Duodenal mucosa (tissue), 2 donors: ENCODE data around the gene INF2.

Experiments
- H3K27ac ChIP-seq: one replicate; pipeline ENCODE4 v1.7.0; 2013; ENCODE audit warnings: low read depth, low read length
- H3K27me3 ChIP-seq, 2 donors: one replicate each; pipeline ENCODE4 v1.7.0; 2013; ENCODE audit warnings: low read length in 2 of 2, control low read depth in 1 of 2; ENCODE audit not compliant: insufficient read depth in 2 of 2, control insufficient read depth in 1 of 2
- H3K36me3 ChIP-seq, 2 donors: one replicate each; pipeline ENCODE4 v1.7.0; 2013; ENCODE audit warnings: low read length in 2 of 2, control low read depth in 1 of 2; ENCODE audit not compliant: insufficient read depth in 2 of 2, control insufficient read depth in 1 of 2
- H3K4me1 ChIP-seq, 2 donors: one replicate each; pipeline ENCODE4 v1.7.0; 2013; ENCODE audit warnings: low read length in 2 of 2, control low read depth in 1 of 2; ENCODE audit not compliant: insufficient read depth in 2 of 2, control insufficient read depth in 1 of 2
- H3K4me3 ChIP-seq, 2 donors: one replicate each; pipeline ENCODE4 v1.7.0; 2013; ENCODE audit warnings: low read length in 2 of 2, low read depth in 1 of 2
- H3K9ac ChIP-seq, 2 donors: one replicate each; pipeline ENCODE4 v1.7.0; 2013; ENCODE audit warnings: low read length in 2 of 2, low read depth in 1 of 2
- H3K9me3 ChIP-seq, 2 donors: one replicate each; pipeline ENCODE4 v1.7.0; 2013; ENCODE audit warnings: low read length in 2 of 2, control low read depth in 1 of 2; ENCODE audit not compliant: control insufficient read depth in 1 of 2

The INF2 gene

GRCh38 chr14:104683653-104684448 is 5.6 kb upstream of the INF2 start:
- Histone ChIP-seq H3K27ac (no peak overlapping the region), H3K9me3 (no peaks in the 10 kb centered on the region), H3K36me3 (no peaks in the 10 kb centered on the region), H3K4me1 (peaks cover 60 to 69% of the 10 kb centered on the region in 2 donors), H3K9ac (no peak overlapping the region), H3K27me3 (no peaks in the 10 kb centered on the region), H3K4me3 (no peak overlapping the region)

- no peaks in the 10 kb centered on the region for H3K9me3 ChIP-seq
- H3K4me1 ChIP-seq: peaks cover 59 to 67% of the 10 kb centered on the region in 2 donors
- H3K9ac ChIP-seq: no peak overlapping the region
- no peak overlapping the region for H3K4me3 ChIP-seq
- no peak overlapping the region for H3K27ac ChIP-seq
- H3K27me3 ChIP-seq: no peaks in the 10 kb centered on the region
- no peaks in the 10 kb centered on the region for H3K36me3 ChIP-seq
These were observed 5.0 kb upstream of the INF2 start for GRCh38 chr14:104684449-104684821.

GRCh38 chr14:104685216-104685997 is 4.0 kb upstream of the INF2 start:
- Histone ChIP-seq H3K27me3 (no peaks in the 10 kb centered on the region), H3K27ac (no peak overlapping the region), H3K4me3 (no peak overlapping the region), H3K9me3 (no peaks in the 10 kb centered on the region), H3K9ac (no peak overlapping the region), H3K4me1 (peaks cover 49 to 62% of the 10 kb centered on the region in 2 donors), H3K36me3 (no peaks in the 10 kb centered on the region)

GRCh38 chr14:104685998-104686610 is 3.3 kb upstream of the INF2 start:
- H3K4me3 ChIP-seq: no peak overlapping the region
- peaks cover 48 to 62% of the 10 kb centered on the region in 2 donors for H3K4me1 ChIP-seq
- no peak overlapping the region for H3K27ac ChIP-seq
- no peaks in the 10 kb centered on the region for H3K9me3 ChIP-seq
- H3K27me3 ChIP-seq: no peaks in the 10 kb centered on the region
- no peak overlapping the region for H3K9ac ChIP-seq
- H3K36me3 ChIP-seq: no peaks in the 10 kb centered on the region

GRCh38 chr14:104686624-104687517 is 2.5 kb upstream of the INF2 start:
- peaks cover 46 to 62% of the 10 kb centered on the region in 2 donors for H3K4me1 ChIP-seq
- peak overlapping the region; percentile 16 to 43 for H3K4me3 ChIP-seq
- no peaks in the 10 kb centered on the region for H3K9me3 ChIP-seq
- H3K27ac ChIP-seq: no peak overlapping the region
- H3K36me3 ChIP-seq: peaks cover 0 to under 1% of the 10 kb centered on the region in 2 donors
- peak overlapping the region; percentile 47 to 91 for H3K9ac ChIP-seq
- no peaks in the 10 kb centered on the region for H3K27me3 ChIP-seq

GRCh38 chr14:104687601-104688504 is 1.6 kb upstream of the INF2 start:
- Histone ChIP-seq H3K4me1 (peaks cover 36 to 60% of the 10 kb centered on the region in 2 donors), H3K9me3 (no peaks in the 10 kb centered on the region), H3K27me3 (no peaks in the 10 kb centered on the region), H3K9ac (peak overlapping the region; percentile 80 to 91), H3K27ac (peak overlapping the region; percentile 93), H3K4me3 (peak overlapping the region; percentile 58 to 62), H3K36me3 (peaks cover 0 to 7% of the 10 kb centered on the region in 2 donors)

GRCh38 chr14:104688505-104689108 is 811 bp upstream of the INF2 start:
- Histone ChIP-seq H3K4me3 (peak overlapping the region; percentile 58 to 62), H3K36me3 (peaks cover 3 to 7% of the 10 kb centered on the region in 2 donors), H3K9ac (peak overlapping the region; percentile 80 to 91), H3K9me3 (no peaks in the 10 kb centered on the region), H3K4me1 (peaks cover 36 to 61% of the 10 kb centered on the region in 2 donors), H3K27me3 (no peaks in the 10 kb centered on the region), H3K27ac (peak overlapping the region; percentile 93)

GRCh38 chr14:104689881-104690711 is 678 bp downstream of the INF2 start:
- Histone ChIP-seq H3K9me3 (no peaks in the 10 kb centered on the region), H3K4me1 (peaks cover 36 to 66% of the 10 kb centered on the region in 2 donors), H3K9ac (peak overlapping the region; percentile 79 to 97), H3K27me3 (no peaks in the 10 kb centered on the region), H3K27ac (peak overlapping the region; percentile 66), H3K36me3 (peaks cover 4 to 12% of the 10 kb centered on the region in 2 donors), H3K4me3 (peak overlapping the region; percentile 89 to 94)
